GM19025 (cell line): ENCODE data around the gene SUPT4H1.

Experiments
- ATAC-seq: cut with Tn5 transposase; IDR thresholded peaks from one replicate; pipeline ENCODE4 v1.9.1; 2021; ENCODE audit warnings: mild to moderate bottlenecking, low read depth, moderate library complexity; ENCODE audit not compliant: unreplicated experiment

The SUPT4H1 gene

DNA sequence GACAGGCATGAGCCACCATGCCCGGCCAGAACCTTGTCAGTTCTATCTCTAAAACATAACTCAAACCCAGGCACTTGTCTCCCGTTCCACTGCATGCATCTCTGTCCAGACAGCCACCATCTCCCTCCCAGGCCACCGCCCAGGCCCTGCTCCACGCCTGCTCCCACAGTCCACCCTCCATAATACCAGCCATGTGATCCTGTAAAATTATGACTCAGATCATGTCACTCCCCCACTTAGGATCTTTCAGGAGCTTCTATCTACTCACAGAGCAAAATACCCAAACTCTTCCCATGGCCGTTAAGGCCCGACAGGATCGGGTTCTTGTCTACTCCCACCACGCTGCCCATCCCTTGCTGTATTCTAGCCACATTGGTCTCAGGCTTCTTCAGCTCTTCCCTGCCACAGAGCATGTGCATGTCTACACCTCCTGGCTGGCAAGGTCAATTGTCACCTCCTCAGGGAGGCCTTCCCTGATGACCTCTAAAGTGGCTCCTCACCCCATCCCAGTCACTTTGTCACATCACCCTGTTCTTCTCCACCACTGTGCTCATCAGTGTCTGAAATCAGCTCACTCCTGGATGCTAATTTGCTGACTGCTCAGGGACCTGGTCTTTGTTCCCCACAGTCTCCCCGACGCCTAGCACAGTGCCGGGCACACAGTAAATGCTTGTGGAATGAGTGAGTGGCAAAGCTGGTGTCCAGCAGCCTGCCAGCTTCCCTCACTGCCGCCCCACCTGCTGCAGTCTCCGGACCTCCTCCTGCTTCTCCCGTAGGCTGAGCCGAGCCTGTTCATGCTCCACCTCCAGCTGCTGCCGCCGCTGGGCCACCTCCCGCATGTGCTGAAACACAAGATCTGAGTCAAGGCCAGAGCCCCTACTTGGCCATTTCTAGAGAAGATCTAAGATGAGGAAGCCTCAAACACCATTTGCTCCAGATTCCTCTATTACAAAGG, 30.2 kb downstream of the SUPT4H1 start:
- no peak for ATAC-seq

- ATAC-seq, result no peak
These were observed 31.3 kb downstream of the SUPT4H1 start for GRCh38 chr17:58320570-58321323.

DNA sequence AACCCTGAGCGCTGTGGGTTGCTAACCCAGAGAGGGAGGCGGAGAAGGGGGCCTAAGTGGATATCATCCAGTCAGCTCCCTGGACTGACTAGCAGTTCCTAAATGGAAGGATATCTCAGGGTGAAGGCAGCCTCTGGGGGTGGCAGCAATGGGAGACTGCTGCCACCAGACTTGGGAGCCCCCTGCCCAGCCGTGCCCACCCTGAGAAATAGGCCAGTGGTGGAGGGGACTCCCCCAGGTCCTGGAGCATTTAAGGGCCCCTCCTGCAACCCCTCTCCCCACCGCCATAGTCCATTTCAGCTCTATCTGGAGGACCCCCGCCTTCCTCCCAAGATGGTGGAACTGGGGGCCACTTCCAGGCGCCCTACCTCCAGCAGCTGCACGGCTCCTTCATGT, 31.8 kb downstream of the SUPT4H1 start:
- no peak for ATAC-seq

- no peak for ATAC-seq
These were observed 32.5 kb downstream of the SUPT4H1 start for GRCh38 chr17:58319173-58320162.

GRCh38 chr17:58318627-58319172, 33.3 kb downstream of the SUPT4H1 start:
- no peak for ATAC-seq

DNA sequence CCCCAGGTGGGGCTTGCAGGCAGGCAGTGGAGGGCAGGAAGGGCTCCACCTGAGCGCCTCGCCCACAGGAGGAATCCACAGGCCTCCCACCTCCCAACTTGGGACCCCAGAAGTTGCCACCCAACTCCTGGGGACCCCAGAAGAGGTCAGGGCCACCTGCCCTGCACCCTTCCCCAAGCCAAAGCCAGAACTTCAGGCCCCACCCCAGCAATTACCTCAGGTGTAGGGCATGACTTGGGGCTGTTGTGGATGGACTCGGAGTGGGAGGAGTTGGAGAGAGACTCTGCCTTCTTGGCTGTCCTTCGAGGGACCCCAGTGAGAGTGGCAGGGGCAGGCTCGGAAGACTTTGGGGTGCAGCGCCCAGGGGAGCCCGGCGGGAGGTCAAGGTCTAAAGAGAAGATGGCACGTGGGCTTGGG, 33.9 kb downstream of the SUPT4H1 start:
- no peak for ATAC-seq

- ATAC-seq, result no peak
These were observed 34.5 kb downstream of the SUPT4H1 start for GRCh38 chr17:58317421-58318064.

GRCh38 chr17:58316260-58316960, 35.6 kb downstream of the SUPT4H1 start:
- no peak for ATAC-seq

GRCh38 chr17:58315750-58316149, 36.3 kb downstream of the SUPT4H1 start:
- ATAC-seq, result no peak

DNA sequence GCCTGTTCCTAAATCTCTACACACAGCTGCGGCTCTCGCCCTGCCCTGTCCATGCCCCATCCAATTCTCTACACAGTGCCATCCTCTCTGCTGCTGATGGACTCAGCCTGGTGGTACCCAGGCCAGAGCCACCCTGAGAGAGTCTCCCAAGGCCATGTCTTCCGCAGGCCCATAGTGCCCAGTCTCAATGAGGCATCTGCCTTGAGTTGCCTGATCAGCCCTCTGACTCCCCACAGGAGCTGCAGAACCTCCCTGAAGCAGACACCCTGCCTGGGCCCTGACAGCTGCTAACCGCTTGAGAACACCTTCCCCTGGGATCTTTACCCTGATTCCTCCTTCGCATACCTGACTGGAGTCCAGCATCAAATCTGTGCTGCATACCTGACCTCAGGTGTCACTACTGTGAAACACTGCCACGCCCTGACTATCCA, 36.7 kb downstream of the SUPT4H1 start:
- no peak for ATAC-seq

GRCh38 chr17:58314706-58315015, 37.3 kb downstream of the SUPT4H1 start:
- ATAC-seq, result no peak

GRCh38 chr17:58313815-58314705, 37.9 kb downstream of the SUPT4H1 start:
- ATAC-seq, result no peak

DNA sequence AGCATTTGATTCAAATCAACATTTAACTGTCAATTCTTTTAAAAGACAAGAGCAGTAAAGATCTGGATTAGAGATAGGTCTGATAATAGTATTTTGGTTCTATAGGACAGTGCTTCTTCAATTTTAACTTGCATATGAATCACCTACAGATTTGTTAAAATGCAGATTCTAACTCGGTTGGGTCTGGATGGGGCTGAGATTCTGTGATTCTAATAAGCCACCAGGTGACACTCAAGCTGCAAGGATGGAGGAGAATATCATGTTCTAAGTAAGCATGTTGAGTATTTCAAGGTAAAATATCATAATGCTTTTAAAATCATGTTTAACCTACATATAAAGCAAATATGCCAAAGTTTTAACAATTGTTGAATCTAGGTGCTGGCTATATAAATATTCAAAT, 39.2 kb downstream of the SUPT4H1 start:
- ATAC-seq, result no peak

DNA sequence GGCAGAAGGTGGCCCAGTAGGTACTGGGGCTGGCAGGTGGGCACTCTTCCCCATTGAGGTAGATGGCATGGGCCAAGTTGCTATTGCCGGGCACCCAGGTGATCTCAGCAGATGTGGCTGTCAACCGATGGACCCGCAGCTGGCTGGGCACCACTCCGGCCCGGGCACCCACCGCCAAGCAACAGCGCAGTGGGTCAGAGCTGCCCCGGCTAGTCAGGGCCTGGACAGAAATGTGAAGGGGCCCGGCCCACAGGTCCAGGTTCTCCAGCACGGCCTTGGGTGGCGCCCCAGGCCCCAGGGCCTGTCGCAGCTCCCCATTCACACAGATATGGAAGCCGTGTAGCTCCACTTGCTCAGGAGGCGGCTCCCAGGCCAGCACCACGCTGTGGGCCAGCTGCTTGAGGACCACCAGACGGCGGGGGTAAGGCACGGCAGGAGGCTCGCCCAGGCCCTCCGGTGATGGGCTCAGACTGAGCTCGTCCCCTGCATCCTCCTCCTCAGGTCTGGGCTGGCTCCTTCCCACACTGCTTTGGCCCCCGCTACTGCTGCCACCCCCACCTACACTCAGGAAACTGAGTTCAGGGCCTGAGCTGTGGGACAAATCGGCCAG, 39.9 kb downstream of the SUPT4H1 start:
- no peak for ATAC-seq

GRCh38 chr17:58311429-58311894, 40.5 kb downstream of the SUPT4H1 start:
- ATAC-seq, result no peak

DNA sequence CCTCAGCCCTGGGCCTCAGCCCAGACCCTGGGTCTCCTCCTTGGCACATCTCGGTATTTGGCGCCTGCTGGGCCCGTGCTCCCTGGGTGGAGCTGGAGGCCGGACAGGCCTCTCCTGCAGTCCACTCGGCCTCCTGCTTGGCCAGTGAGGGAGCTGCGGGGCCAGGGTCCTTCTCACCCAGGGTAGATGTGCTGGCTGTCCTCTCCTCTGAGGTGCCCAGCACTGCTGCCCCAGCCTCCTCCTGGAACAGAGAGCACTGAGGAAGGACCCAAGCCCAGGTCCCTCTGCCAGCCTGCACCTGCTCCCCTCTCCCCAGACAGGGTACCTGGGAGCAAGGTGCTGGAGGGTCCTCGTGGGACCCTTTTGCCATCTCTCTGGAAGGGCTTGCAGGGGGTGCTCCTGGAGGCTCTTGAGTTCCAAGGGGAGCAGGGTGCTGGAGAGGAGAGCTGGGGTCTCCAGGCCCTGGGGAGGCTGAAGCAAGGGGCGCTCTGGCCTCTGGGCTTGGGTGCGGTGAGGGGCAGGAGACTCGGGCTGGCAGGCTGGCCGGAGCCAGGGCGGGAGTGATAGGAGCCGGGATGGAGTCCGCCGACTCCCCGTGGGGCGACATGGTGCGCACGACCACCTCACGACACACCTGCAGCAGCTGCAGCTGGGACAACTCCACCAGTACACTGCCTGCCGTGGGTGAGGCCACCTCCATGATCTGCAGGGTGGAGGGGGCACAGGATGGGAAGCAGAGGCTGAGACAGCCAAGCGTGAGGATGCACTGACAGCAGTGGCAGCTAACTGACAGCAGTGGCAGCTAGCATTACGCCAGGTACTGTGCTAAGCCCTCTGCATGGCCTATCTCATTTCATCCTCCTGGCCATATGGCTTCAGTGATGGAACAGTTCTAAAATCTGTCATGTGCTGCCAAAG, 41.2 kb downstream of the SUPT4H1 start:
- no peak for ATAC-seq

- ATAC-seq, result no peak
These were observed 42.1 kb downstream of the SUPT4H1 start for GRCh38 chr17:58309918-58310259.
